MCF 10A (cell line): ENCODE data around the gene GPC5. TPM values are rescaled to one million over a fixed set of nuclear protein-coding genes. Genes with fewer than 3 reads are reported as not detected.

Experiments
- BruUV-seq: library from RNA; stranded (reverse); fragments of 400-500 nt; replicated peaks from 2 replicates; lab custom pipeline; 2021; lab: Mats Ljungman, UMichigan
- CTCF ChIA-PET: fragments of 300-600 bp; sonication (Branson Sonifier 250); formaldehyde crosslinking; extraction: SDS; loops from one replicate; lab custom pipeline; 2021; ENCODE audit warnings: antibody characterized with exemption, inconsistent platforms; lab: Yijun Ruan, JAX
- POLR2A ChIA-PET: fragments of 300-600, 350-650 bp; sonication (Branson Sonifier 250); formaldehyde crosslinking; extraction: SDS; loops from one replicate; lab custom pipeline; 2020; ENCODE audit warnings: antibody characterized with exemption, inconsistent platforms; lab: Yijun Ruan, JAX
- DNase-seq: peaks from one replicate; pipeline ENCODE4 v3.0.0-alpha.2; 2018; ENCODE audit not compliant: unreplicated experiment
- H3K27ac Mint-ChIP-seq: one replicate; pipeline ENCODE4 v1.8.0; 2022; ENCODE audit warnings: mild to moderate bottlenecking, low read depth, mixed read lengths; ENCODE audit not compliant: unreplicated experiment
- H3K27me3 Mint-ChIP-seq: one replicate; pipeline ENCODE4 v1.8.0; 2022; ENCODE audit warnings: mixed read lengths; ENCODE audit not compliant: insufficient read depth, unreplicated experiment
- H3K36me3 Mint-ChIP-seq: one replicate; pipeline ENCODE4 v1.8.0; 2022; ENCODE audit warnings: mild to moderate bottlenecking, moderate library complexity, mixed read lengths; ENCODE audit not compliant: insufficient read depth, unreplicated experiment
- H3K4me1 Mint-ChIP-seq: one replicate; pipeline ENCODE4 v1.8.0; 2022; ENCODE audit warnings: mixed read lengths; ENCODE audit not compliant: insufficient read depth, unreplicated experiment
- H3K4me3 Mint-ChIP-seq: one replicate; pipeline ENCODE4 v1.8.0; 2022; ENCODE audit warnings: mild to moderate bottlenecking, moderate library complexity, mixed read lengths; ENCODE audit not compliant: unreplicated experiment
- H3K9me3 Mint-ChIP-seq: one replicate; pipeline ENCODE4 v1.8.0; 2022; ENCODE audit warnings: mixed read lengths; ENCODE audit not compliant: unreplicated experiment
- intact Hi-C: fragments of 100-400 bp; cut with micrococcal nuclease; formaldehyde crosslinking; loops from 2 replicates; pipeline ENCODE4 v1.14.1; 2022
- total RNA-seq: library from RNA; stranded (reverse); gene quantifications from 2 replicates; pipeline ENCODE4 v1.2.3, GENCODE V29; 2022
- TF ChIP-seq, protein P1 (sequence below): fragments of 200-600 bp; IDR thresholded peaks from one replicate; pipeline ENCODE4 v1.8.0; 2022; ENCODE audit warnings: antibody characterized with exemption, mild to moderate bottlenecking; ENCODE audit not compliant: unreplicated experiment

GPC5 gene
- total RNA-seq, 1 experiment from 2014 or later = not detected

DNA sequence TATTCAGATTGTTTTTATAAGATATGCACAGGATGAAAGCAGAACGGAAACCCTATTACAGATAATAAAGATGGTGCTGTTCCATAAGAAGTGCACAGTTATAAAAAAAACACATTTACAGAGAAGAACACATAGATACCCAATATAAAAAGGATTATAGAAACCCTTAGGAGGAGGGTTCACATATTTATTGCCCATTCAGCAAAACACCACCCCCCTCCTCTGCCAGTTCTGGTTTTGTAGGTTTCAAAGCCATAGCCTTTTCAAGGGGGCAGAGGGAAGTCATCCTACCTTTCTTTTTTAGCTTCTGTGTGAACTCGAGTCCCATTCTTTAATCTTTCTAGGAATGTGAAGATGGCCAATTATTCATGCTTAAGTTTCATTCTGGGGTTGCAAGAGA, 511.2 kb downstream of the GPC5 start:
- BruUV-seq = no TSS peak
- H3K9me3 Mint-ChIP-seq = no peaks in the 10 kb centered on the region
- no peak for DNase-seq
- TF ChIP-seq, protein P1, sequence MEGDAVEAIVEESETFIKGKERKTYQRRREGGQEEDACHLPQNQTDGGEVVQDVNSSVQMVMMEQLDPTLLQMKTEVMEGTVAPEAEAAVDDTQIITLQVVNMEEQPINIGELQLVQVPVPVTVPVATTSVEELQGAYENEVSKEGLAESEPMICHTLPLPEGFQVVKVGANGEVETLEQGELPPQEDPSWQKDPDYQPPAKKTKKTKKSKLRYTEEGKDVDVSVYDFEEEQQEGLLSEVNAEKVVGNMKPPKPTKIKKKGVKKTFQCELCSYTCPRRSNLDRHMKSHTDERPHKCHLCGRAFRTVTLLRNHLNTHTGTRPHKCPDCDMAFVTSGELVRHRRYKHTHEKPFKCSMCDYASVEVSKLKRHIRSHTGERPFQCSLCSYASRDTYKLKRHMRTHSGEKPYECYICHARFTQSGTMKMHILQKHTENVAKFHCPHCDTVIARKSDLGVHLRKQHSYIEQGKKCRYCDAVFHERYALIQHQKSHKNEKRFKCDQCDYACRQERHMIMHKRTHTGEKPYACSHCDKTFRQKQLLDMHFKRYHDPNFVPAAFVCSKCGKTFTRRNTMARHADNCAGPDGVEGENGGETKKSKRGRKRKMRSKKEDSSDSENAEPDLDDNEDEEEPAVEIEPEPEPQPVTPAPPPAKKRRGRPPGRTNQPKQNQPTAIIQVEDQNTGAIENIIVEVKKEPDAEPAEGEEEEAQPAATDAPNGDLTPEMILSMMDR = no peak
- H3K4me3 Mint-ChIP-seq = no peak overlapping the region
- H3K27ac Mint-ChIP-seq = no peak overlapping the region
- CTCF ChIA-PET = no interaction called here
- H3K36me3 Mint-ChIP-seq = peaks cover 6% of the 10 kb centered on the region
- no peaks in the 10 kb centered on the region for H3K4me1 Mint-ChIP-seq
- peaks cover 65% of the 10 kb centered on the region for H3K27me3 Mint-ChIP-seq
- POLR2A ChIA-PET = no interaction called here
- intact Hi-C loops = no loop called here

DNA sequence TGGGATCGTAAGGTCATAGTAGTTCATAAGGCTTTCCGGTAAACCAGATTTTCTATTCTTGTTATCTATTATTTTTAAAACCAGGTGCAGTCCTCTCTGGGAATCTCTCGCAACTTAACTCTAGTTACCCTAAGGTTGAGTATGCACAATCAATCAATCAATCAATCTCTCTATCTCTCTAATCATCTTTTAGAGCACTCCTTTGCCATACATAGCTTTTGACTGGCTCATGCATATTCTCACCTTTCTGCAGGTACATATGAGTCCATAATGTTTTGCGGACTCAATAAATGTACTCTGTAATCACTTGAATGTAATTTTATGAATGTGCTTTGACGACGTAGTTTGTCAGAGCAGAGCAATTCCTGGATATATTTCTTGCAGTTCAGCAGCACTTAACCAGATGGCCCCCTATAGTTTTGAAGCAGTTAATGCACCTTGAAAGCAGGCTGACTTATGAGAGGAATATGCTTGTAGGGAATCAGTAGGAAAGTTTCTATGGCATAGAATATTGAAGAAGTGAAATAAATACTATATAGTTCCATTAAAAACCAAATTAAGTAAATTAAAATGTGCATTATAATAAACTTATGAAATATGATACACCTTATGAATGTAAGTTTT, 524.7 kb downstream of the GPC5 start:
- DNase-seq = peak; percentile 11
- Mint-ChIP-seq H3K27me3 (peaks cover 59% of the 10 kb centered on the region), H3K4me3 (no peak overlapping the region), H3K9me3 (no peaks in the 10 kb centered on the region), H3K36me3 (no peaks in the 10 kb centered on the region), H3K27ac (no peak overlapping the region), H3K4me1 (no peaks in the 10 kb centered on the region)
- BruUV-seq = no TSS peak
- TF ChIP-seq, protein P1 = no peak
- intact Hi-C loops = no loop called here
- POLR2A ChIA-PET = no interaction called here
- CTCF ChIA-PET = no interaction called here

DNA sequence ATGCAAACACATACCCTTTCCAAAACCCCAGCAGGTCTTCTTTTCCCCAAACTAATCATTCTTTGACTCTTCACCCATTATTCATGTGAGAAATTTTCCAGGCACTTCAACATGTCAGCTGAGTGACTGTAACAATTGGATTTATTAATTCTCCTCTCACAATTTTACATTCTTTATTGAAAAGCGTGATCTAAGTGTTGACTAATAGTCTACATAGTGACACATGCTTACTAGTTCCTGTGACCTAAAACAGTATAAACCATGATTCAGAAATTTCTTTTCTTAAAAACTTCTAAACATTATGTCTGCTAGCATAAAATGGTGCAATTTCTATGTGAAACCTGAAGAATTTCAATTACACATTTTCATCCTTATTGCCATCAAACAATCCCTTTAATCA, 532.3 kb downstream of the GPC5 start:
- Mint-ChIP-seq H3K27ac (no peak overlapping the region), H3K9me3 (no peaks in the 10 kb centered on the region), H3K4me3 (no peak overlapping the region), H3K36me3 (no peaks in the 10 kb centered on the region), H3K27me3 (peaks cover 78% of the 10 kb centered on the region), H3K4me1 (no peaks in the 10 kb centered on the region)
- TF ChIP-seq, protein P1 = no peak
- intact Hi-C loops = no loop called here
- no TSS peak for BruUV-seq
- ChIA-PET CTCF (interaction anchor here (0.6 kb wide), 1 partner anchor 796 kb away, joined by 3 read pairs; no protein-coding TSS in a partner anchor), POLR2A (no interaction called here)
- no peak for DNase-seq

DNA sequence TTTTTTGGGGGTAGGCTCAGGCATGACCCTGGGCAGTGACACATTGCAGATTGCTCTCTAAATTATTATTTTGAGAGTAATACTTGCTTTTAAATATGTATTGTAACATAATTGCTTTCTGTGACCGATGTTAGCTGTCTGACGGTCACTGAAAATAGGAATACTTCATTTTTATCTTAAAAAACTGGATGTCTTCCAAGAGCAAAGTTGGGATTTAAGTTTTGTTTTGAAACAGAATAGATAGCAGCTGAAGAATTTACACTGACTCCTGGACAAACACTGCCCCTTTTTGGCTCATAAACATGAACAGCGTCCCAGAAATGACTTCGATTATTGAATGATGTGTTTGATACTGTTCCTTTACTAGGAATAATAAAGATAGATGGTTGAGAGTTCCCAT, 535.9 kb downstream of the GPC5 start:
- POLR2A ChIA-PET = interaction anchor here (1.0 to 1.2 kb wide), 2 partner anchors 8 to 10 kb away, joined by 3 read pairs; no protein-coding TSS in a partner anchor
- DNase-seq = no peak
- H3K4me3 Mint-ChIP-seq = no peak overlapping the region
- no peaks in the 10 kb centered on the region for H3K4me1 Mint-ChIP-seq
- no peaks in the 10 kb centered on the region for H3K36me3 Mint-ChIP-seq
- intact Hi-C loops = no loop called here
- no peak overlapping the region for H3K27ac Mint-ChIP-seq
- TF ChIP-seq, protein P1 = no peak
- H3K27me3 Mint-ChIP-seq = peaks cover 90% of the 10 kb centered on the region
- no TSS peak for BruUV-seq
- H3K9me3 Mint-ChIP-seq = no peaks in the 10 kb centered on the region
- CTCF ChIA-PET = interaction anchor here (0.7 kb wide), 1 partner anchor 14 kb away, joined by 3 read pairs; no protein-coding TSS in a partner anchor
